HG03025 (cell line): ENCODE results near the gene FBXL16.

Experiments
- ATAC-seq: cut with Tn5 transposase; IDR thresholded peaks from one replicate; pipeline ENCODE4 v1.9.1; 2021; ENCODE audit warnings: mild to moderate bottlenecking, moderate library complexity; ENCODE audit not compliant: unreplicated experiment, low FRiP score

Gene FBXL16

DNA sequence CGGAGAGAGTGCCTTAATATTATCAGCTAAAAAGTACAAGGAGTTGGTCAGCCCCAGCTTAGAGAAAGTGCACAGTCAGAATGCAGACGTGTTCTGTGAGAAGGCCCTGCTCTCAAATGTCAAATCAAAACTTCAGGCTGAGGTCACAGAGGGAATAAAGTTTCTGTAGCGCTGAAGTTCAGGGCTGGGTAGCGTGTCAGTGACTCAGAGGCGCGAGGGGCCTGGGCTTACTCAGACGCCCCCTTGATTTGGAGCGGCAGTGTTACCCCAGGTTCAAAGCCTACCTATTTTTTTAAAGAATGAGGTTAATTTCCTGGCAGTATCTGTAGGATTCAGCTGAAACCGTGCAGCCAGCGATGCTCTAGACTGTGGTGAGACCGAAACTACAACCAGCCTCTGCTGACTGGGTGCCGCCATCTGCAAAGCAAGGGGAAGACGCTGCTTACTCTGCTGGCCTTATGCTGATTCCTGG lies 30.4 kb upstream of the FBXL16 start:
- no peak for ATAC-seq

DNA sequence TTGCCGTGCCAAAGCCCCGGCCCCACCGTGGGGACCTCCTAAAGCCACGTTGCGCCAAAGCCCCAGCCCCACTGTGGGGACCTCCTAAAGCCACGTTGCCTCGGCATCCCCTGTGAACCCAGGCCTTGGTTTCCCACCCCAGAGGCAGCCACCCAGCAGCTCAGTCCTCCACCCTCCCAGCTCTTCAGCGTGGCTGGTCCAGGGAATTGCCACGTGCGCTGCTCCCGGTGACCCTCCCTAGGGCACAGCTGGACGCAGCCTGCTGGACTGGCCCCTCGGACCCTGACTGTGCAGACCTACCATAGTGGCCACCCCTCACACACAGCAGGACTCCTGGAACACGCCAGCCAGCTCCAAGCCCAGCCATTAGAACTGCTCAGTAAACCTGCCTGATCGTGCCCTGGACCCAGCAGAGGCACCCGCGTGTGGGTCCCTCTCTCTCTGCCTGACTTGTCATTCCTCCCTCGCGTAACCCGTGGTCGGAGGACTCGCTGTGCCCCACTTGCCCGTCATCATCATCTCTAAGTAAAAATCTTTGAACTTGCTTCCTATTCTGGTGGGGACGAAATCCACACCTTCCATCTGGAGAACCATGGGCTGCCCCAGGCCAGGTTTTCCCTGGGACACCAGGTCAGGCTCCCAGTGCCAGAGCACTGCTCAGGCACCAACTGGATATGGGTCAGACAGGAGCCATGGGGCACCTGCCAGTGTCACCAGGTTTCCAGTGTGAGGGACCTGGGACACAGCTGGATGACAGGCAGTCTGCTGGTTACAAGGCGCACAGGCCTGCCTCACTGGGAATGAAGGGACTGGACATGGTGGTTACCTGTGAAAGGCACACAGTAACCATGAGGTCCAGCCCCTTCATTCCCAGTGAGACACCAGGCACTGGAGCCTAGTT lies 29.6 kb upstream of the FBXL16 start:
- ATAC-seq = no peak

DNA sequence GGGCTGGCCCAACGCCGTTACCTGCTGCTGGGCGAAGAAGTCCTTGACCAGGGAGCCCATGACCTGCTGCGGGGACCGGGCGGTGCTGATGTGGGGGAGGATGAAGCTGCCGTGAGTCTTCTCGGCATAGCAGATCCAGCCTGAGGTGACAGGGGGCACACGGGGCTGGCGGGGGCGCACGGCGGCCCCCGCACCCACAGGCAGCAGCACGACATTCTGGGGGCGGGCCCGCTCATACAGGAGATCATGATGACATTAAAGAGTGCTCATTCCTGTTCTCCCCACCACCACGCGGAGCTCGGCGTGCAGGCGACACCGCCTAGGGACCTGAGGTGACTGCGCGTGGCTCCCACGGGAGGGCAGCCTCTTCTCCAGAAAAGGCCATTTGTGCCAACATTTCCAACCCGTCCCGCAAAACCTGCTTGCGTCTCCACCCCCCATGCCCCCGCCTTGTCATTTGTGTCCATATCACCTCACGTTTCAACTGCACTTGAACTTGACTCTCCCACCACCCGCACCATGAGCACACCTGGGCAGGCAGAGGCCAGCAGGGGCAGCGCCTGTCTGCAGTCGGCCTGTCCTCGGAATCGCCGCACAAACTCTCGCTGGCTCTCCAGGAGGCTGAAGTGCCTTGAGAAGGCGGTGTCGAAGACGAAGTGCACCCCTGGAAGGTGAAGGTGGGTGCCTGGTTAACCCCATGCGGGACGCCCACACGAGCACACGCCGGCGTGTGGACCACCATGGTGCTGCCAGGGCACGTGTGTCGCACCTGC lies 28.8 kb upstream of the FBXL16 start:
- ATAC-seq = no peak

DNA sequence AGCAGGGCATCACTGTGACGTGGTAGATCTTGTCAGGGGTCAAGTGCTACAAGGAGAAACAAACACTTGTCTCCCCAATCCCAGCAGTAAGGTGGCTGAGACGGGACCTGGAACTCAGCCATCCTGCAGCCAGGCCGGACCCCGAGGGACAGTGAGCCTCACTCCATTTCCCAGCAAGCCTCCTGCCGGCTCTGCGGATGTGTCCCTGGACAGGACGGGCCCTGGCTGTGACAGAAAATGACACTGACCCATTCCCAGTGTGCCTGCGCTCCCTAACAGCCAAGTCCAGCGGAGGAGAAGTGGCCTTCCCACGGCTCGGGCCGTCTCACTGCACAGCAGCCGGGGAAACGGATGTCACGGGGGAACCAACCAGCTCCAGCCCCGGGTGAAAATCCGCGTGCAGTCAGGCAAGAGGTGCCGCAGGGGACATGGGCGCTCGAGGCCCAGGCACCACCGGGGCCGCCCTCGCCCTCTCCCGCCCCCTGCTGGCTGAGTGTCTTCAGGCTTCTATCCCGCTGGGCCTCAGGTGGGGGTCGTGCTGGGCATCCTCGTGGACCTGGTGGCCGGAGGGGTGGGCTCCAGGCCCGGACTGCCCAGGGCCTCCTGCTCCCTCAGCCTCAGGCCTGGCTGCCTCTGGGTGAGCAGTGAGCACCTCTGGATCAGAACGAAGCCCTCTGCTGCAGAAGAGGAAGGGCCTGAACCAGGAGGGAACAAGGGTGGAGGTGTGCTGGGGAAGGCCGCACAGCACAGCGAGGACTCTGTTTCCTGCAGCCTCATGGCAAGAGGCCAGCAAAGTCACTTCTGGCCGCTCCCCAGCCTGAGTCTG lies 28.0 kb upstream of the FBXL16 start:
- no peak for ATAC-seq

DNA sequence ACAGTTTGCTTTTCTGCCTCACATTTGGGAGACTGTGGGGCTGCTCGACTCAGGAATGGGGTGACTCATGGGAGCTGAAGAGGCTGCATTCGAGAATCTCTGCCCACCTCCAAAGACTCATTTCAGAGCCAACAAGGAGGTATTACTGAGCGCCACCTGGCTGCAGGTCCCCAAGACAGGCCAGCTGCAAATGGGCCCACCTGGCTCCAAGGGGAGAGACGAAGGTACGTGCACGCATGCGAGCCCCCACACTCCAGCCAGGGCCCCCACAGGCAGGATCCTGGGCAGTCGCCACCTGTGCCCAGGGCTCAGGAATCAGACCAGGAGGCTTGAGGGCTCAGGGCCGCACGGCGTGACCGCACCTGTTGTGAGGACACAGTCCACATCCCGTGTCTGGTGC lies 27.3 kb upstream of the FBXL16 start:
- no peak for ATAC-seq

DNA sequence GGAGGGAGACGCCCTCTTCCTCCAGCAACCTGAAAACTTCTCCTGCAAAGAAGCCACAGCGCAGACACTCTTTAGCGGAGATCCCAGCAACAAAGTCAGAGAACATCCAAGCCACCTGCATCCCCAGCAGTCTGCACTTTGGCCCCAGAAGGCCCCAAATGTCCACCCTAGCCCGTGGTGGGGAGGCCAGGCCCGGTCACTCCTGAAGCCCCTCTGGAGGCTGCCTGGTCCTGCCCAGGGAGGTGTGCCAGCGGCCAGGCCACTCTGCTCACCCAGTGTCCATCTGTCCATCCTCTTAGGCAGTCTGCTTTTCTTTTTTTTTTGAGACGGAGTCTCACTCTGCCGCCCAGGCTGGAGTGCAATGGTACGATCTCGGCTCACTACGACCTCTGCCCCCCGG lies 26.7 kb upstream of the FBXL16 start:
- no peak for ATAC-seq

DNA sequence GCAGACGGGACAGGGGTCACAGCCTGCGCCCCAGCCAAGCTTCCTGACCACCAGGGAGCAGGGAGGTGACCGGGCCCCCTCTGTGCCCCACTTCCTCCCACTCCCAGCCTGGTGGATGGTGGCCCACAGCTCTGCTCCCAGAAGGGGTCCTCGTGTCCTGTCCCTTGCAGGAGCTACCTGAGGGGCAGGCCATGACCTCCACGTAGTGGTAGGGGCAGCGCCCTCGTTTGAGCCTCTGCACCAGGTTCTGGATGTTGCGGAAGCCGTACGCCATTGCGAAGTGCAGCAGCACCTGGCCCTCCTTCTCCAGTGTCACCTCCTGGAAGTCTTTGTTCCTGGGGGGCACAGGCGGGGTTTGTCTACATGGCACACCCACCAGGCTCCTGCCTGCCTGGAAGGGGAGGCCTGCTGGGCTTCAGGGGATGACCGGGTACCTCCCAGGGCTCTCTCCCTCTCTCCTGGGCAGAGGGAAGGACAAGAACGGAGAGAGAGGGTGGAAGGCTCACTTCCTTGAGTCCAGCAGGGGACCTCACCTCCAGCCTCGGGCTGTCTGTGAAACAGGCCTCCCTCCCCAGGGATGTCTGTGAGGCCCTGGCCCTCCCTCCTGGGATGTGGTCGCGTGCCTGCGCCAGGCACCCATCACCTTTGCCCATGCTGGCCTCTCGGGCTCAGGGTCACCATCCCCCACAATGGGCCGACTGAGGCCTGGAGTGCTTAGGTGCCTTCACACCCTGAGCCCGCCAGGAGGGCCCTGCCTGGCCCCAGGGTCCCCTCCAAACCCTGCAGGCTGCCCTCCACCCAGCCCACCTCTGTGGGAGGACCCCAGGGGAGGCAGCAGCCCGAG lies 25.3 kb upstream of the FBXL16 start:
- no peak for ATAC-seq

DNA sequence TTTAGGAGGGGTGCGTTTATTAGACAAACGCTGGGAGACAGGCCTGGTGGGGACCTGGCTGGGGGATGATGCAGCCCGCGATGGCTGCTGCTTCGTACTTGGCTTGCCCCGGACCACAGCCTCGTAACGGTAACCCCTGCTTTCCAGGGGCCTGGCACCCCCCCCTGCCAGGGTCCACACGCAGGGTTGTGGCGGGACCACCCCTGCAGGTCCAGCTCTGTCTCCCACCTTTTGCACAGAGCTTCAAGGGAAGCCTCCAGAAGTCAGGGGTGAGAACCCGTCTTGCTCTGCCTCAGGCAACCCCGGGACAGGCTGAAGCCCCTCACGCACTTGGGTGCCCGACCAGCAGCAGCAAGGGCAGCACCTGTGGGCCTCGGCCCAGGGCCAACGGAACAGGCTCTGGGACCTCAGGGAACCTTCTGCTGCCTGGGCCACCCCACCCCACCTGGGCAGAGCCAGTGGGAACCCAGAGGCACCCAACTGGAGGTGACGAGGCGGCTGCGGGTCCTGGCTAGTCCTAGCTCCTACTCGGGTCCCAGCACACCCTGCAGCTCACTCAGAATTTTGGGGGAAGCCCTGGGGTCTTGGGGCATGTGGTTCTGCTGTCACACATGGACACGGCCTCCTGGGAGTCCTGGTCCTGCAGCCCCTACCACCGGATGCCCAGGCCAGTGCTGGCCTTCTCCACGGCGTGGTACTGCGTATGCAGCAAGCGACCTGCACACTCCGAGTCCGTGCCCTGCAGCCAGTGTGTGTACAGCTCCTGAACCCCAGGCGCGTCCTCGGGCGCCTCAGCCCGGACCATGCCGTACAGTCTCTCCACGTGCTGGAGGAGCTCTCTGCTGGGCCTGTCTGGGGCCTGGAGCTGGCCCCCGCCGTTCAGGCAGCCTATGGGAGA lies 24.4 kb upstream of the FBXL16 start:
- no peak for ATAC-seq

DNA sequence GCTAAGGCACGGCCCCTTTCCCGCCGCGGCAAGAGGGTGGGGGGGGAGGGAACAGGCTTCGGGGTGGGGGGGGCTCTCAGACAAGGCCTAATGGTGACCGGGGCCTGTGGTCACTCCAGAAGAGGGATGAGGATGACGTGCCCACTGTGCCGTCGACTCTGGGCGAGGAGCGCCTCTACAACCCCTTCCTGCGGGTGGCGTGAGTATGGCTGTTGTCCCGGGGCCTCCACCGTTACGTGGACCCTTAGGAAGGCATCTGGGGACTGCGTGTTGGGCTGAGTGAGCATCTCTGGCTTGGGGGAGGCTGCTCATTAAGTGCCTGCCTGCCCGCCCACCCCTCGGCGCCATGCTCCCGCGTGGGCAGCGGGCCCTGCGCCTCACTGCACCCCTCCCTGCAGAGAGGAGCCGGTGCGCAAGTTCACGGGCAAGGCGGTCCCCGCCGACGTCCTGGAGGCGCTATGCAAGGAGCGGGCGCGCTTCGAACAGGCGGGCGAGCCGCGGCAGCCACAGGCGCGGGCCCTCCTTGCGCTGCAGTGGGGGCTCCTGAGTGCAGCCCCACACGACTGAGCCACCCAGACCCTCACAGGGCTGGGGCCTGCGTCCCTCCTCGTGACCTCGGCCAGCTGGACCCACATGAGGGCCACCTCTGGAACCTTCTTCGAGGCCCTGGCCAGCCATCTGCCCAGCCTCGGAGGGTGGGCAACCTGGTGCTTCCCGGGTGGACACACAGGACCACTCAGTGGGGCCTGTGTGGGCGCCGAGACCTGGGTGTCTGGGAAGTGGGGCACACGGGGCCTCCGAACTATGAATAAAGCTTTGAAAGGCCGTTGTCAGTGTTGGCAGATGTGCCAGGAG lies 23.5 kb upstream of the FBXL16 start:
- no peak for ATAC-seq

DNA sequence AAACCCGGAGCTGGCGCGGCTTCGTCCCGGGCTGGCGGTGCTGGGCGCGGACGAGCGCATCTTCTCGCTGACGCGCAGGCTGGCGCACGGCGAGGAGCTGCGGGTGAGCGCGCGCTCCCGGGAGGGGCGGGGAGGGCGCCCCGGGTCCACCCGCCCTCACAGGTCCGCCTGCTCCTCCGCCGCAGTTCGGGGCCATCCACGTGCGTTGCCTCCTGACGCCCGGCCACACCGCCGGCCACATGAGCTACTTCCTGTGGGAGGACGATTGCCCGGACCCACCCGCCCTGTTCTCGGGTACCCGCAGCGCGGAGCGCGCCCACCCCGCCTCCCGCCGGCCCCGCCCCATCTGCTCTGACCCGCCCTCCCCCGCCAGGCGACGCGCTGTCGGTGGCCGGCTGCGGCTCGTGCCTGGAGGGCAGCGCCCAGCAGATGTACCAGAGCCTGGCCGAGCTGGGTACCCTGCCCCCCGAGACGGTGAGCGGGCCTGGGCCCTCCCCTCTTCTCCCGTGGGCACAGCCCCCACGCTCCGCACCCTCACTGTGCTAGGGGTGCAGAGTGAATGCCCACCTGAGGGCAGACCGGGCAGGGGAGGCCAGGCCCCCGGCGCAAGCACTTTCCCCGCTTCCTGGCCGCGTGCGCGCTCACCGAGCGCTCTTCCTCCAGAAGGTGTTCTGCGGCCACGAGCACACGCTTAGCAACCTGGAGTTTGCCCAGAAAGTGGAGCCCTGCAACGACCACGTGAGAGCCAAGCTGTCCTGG lies 22.7 kb upstream of the FBXL16 start:
- no peak for ATAC-seq

DNA sequence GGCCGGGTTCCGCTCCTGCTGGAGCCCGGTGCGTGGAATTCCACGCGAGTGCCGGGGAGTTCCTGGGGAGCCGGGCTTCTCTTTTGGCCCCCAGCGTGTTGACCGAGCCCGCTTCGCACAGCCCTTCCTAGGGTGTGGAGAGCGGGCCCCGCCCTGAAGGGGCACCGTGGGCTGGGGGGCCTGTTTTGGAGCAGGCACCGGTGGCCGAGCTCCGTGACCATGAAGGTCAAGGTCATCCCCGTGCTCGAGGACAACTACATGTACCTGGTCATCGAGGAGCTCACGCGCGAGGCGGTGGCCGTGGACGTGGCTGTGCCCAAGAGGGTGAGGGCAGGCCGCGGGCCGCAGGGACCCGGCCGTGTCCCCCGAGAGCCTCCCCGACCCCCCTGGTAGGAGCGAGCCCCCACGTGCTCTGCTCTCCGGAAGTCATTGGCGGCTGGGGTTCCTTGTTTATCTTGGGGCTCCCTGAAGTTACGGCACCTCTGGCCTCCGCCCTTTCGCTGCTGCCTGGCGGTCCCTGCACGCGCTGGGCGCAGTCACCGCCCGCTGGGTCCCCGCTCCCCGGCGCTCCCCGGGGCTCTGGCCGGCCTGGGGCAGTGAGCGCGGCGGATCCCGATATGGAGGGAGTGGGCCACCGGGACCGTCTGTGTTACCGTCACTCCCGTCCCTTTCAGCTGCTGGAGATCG lies 21.8 kb upstream of the FBXL16 start:
- ATAC-seq = no peak

DNA sequence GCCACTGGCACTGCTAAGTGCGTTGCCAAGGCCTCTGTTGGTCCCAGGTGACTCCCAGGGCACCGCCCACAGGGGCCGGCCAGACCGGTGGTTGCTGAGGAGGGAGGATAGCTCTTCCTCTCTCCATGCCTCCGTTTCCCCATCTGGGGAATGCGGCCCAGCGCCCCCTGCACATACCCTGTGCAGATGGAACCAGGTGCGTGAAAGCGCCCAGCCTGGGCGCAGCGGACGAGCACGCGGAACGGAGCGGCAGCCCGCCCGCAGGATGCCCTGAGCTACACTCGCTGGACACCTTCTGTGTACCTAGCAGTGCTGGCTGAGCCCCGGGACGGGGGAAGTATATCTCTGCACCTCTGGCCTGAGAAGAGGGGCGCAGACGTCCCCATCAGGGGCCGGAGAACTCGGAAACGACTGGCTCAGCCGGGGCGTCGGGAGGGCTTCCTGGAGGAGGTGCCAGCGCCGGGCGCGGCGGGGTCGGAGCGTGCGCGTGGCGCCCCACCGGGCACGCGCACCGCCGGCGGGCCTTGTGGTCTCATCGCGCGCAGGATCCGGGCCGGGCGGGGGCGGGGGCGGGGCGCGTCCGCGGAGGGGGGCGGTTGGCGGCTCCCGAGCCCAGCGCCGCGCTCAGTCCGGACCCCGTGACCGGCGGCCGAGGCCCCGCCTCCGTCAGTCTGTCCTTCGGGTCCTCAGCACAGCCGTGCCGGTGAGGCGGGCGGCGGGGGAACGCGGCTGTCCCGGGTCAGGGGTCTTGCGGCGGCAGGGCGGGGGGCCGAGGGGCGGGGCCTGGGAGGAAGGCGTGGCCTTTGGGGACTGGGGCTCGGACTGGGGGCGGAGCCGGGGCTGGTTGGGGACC lies 21.1 kb upstream of the FBXL16 start, which contains the start of the genes CCDC78 and HAGHL:
Gene CCDC78, minus strand, starts transcription at position 6 of the 853 bp plus-strand sequence. CDS start 76 bp downstream, outside the sequence.
Gene HAGHL, plus strand, starts transcription at position 669 of the 853 bp plus-strand sequence. CDS start 404 bp downstream, outside the sequence.
- no peak for ATAC-seq

DNA sequence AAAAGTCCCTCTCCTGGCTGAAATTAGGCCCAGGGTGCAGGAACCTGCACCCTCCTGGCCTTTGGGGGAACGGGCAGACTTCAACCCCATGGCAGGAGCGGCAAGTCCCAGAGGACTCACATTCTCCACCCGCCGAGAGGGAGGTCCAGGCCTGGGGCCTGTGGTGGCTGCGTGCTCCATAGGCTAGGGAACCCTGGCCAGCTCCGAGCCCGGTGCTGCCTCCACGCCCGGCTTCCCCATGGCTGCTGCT lies 20.5 kb upstream of the FBXL16 start:
- no peak for ATAC-seq

DNA sequence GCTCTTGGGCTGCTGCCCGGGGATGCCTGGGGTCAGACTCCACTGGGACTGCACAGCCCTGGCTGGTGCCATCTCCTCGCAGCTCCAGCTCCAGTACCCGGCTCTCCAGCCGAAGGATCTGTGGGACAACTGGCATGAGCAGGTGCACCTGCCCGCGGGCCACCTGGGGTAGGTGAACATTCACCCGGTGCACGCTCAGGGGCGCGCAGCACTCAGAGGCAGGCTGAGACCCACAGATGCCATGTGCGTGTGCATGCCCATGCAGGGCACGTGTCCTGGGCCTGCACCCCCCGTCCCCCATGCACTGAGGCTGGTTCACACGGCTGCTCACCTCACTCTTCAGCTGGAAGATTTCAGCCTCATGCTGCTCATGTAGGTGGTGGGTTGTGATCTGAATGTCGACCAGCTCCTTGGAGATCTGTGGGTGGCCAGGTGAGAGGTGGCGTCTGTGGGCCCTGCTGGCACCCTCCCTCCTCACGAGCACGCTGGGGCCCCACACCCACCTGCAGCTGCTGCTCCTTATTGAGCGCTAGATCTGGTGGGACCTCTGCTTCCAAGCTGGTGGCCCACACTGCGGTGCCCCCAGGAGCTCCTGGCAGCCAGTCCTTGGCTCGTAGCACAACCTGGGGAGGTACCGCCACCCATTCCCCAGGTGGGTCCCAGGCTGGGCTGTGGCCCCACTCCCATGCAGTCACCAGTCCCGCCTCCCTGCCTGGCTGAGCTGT lies 20.0 kb upstream of the FBXL16 start:
- ATAC-seq = no peak

DNA sequence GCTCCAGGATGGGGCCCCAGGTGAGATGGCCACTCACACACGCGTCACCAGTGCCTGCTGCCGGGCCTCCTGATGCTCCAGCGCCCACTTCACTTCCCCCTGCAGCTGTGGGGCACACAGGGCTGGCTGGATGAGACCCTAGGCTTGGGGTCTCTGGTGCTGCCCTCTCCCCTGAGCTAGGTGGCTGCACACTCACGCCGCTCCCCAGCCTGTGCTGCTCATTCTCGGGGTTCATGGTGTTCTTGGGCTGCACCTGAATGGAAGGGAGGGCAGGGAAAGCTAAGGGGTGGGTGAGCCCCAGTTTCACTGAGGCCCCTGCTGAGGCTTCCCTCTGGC lies 19.4 kb upstream of the FBXL16 start:
- ATAC-seq = no peak
